GM23338 (cell line): Measurements from ENCODE around the gene DELE1. TPM values are rescaled to one million over a fixed set of nuclear protein-coding genes. Genes with fewer than 3 reads are reported as not detected.

Source experiments
- ATAC-seq: fragments of 200-7000 bp; cut with Tn5 transposase; 3 replicates; pipeline ENCODE4 v1.9.1; 2020
- DNase-seq: peaks from one replicate; pipeline ENCODE4 v3.0.0-alpha.2; 2015; ENCODE audit warnings: low spot score
- H2AFZ ChIP-seq: fragments of 200-600 bp; sonication (generic); 2 replicates; pipeline ENCODE4 v1.8.0; 2016; ENCODE audit warnings: antibody characterized with exemption, mild to moderate bottlenecking, moderate library complexity
- H3F3A ChIP-seq: fragments of 200-600 bp; sonication (generic); replicated peaks from 2 replicates; pipeline ENCODE4 v1.8.0; 2017; ENCODE audit warnings: antibody characterized with exemption, mixed run types, low read depth
- H3K27ac ChIP-seq: fragments of 200-600 bp; sonication (generic); 2 replicates; pipeline ENCODE4 v1.6.1; 2016; ENCODE audit warnings: low read depth
- H3K27me3 ChIP-seq: fragments of 200-600 bp; sonication (generic); 2 replicates; pipeline ENCODE4 v1.8.0; 2016; ENCODE audit warnings: mild to moderate bottlenecking, mixed run types, moderate library complexity; ENCODE audit not compliant: insufficient read depth
- H3K36me3 ChIP-seq: fragments of 200-600 bp; sonication (generic); 2 replicates; pipeline ENCODE4 v1.8.0; 2016; ENCODE audit warnings: mild to moderate bottlenecking; ENCODE audit not compliant: insufficient read depth
- H3K4me1 ChIP-seq: fragments of 200-600 bp; sonication (generic); 2 replicates; pipeline ENCODE4 v1.8.0; 2016; ENCODE audit warnings: mild to moderate bottlenecking, moderate library complexity; ENCODE audit not compliant: insufficient read depth
- H3K4me2 ChIP-seq: fragments of 200-600 bp; sonication (generic); 2 replicates; pipeline ENCODE4 v1.7.1; 2017; ENCODE audit warnings: mixed run types
- H3K4me3 ChIP-seq: fragments of 200-600 bp; sonication (generic); 2 replicates; pipeline ENCODE4 v1.6.1; 2016; ENCODE audit warnings: mixed run types
- H3K79me2 ChIP-seq: fragments of 200-600 bp; sonication (generic); replicated peaks from 2 replicates; pipeline ENCODE4 v1.8.0; 2017; ENCODE audit warnings: mild to moderate bottlenecking; ENCODE audit not compliant: insufficient read depth
- H3K9me2 ChIP-seq: fragments of 200-600 bp; sonication (generic); 2 replicates; pipeline ENCODE4 v1.8.0; 2017; ENCODE audit not compliant: insufficient read depth
- H4K20me1 ChIP-seq: fragments of 200-600 bp; sonication (generic); replicated peaks from 2 replicates; pipeline ENCODE4 v1.8.0; 2017; ENCODE audit warnings: mild to moderate bottlenecking; ENCODE audit not compliant: insufficient read depth
- H3K27ac Mint-ChIP-seq: 2 replicates; pipeline ENCODE4 v1.8.0; 2020; ENCODE audit warnings: inconsistent platforms, mild to moderate bottlenecking, moderate library complexity, mixed read lengths
- H3K27me3 Mint-ChIP-seq: 3 replicates; pipeline ENCODE4 v1.8.0; 2022; ENCODE audit warnings: low read depth, mild to moderate bottlenecking, moderate library complexity, mixed read lengths, inconsistent platforms; ENCODE audit not compliant: insufficient read depth, poor library complexity
- H3K36me3 Mint-ChIP-seq: 3 replicates; pipeline ENCODE4 v1.8.0; 2021; ENCODE audit warnings: low read depth, mild to moderate bottlenecking, inconsistent platforms, moderate library complexity, mixed read lengths
- H3K4me1 Mint-ChIP-seq: 3 replicates; pipeline ENCODE4 v1.8.0; 2020; ENCODE audit warnings: mild to moderate bottlenecking, inconsistent platforms, mixed read lengths
- H3K4me3 Mint-ChIP-seq: 3 replicates; pipeline ENCODE4 v1.8.0; 2021; ENCODE audit warnings: moderate library complexity, mild to moderate bottlenecking, inconsistent platforms, mixed read lengths
- H3K9me3 Mint-ChIP-seq: 3 replicates; pipeline ENCODE4 v1.8.0; 2020; ENCODE audit warnings: moderate library complexity, mild to moderate bottlenecking, inconsistent platforms, mixed read lengths
- CREB1 ChIP-seq: fragments of 250-450 bp; sonication (Bioruptor Pico); IDR thresholded peaks from 2 replicates; pipeline ENCODE4 v1.5.0; 2020; ENCODE audit warnings: low read depth, mild to moderate bottlenecking, moderate library complexity
- CTCF ChIP-seq, 2 experiments: fragments of 200-600 bp in 1 of 2; sonication (generic) in 1 of 2; conservative IDR thresholded peaks; 2 replicates each; pipeline versions ENCODE4 v1.5.1 to v1.6.1; 2016 to 2017; ENCODE audit warnings: antibody characterized with exemption in 2 of 2, low read depth in 2 of 2, mild to moderate bottlenecking in 2 of 2, moderate library complexity in 1 of 2
- ETS1 ChIP-seq: IDR thresholded peaks from 2 replicates; pipeline ENCODE4 v1.6.1; 2016; ENCODE audit warnings: antibody characterized with exemption
- EZH2 ChIP-seq: fragments of 200-600 bp; sonication (generic); IDR thresholded peaks from one replicate; pipeline ENCODE4 v1.8.0; 2017; ENCODE audit warnings: antibody characterized with exemption, mild to moderate bottlenecking, low read depth; ENCODE audit not compliant: unreplicated experiment
- EZH2phosphoT487 ChIP-seq: fragments of 200-600 bp; sonication (generic); IDR thresholded peaks from one replicate; pipeline ENCODE4 v1.8.1; 2018; ENCODE audit warnings: antibody characterized with exemption; ENCODE audit not compliant: unreplicated experiment
- JUNB ChIP-seq: IDR thresholded peaks from one replicate; pipeline ENCODE4 v1.6.1; 2016; ENCODE audit warnings: antibody characterized with exemption; ENCODE audit not compliant: unreplicated experiment
- NANOG ChIP-seq: IDR thresholded peaks from 2 replicates; pipeline ENCODE4 v1.6.1; 2016; ENCODE audit warnings: antibody characterized with exemption, borderline replicate concordance
- POLR2AphosphoS5 ChIP-seq: IDR thresholded peaks from 2 replicates; pipeline ENCODE4 v1.6.1; 2016; ENCODE audit warnings: antibody characterized with exemption, low read depth
- REST ChIP-seq: IDR thresholded peaks from one replicate; pipeline ENCODE4 v1.6.1; 2018; ENCODE audit warnings: antibody characterized with exemption; ENCODE audit not compliant: unreplicated experiment
- STAT1 ChIP-seq: IDR thresholded peaks from one replicate; pipeline ENCODE4 v1.6.1; 2016; ENCODE audit warnings: antibody characterized with exemption; ENCODE audit not compliant: unreplicated experiment
- ZNF114 ChIP-seq: fragments of 250-450 bp; sonication (Bioruptor Pico); IDR thresholded peaks from 2 replicates; pipeline ENCODE4 v1.5.0; 2020; ENCODE audit warnings: mild to moderate bottlenecking, moderate library complexity
- ZNF331 ChIP-seq: fragments of 250-450 bp; sonication (Bioruptor Pico); IDR thresholded peaks from 2 replicates; pipeline ENCODE4 v1.5.0; 2020; ENCODE audit warnings: low read depth, mild to moderate bottlenecking, moderate library complexity
- ZNF462 ChIP-seq: fragments of 250-450 bp; sonication (Bioruptor Pico); IDR thresholded peaks from 2 replicates; pipeline ENCODE4 v1.5.0; 2020; ENCODE audit warnings: mild to moderate bottlenecking, moderate library complexity
- polyA plus RNA-seq: library from polyadenylated mRNA; unstranded; fragments of >200 nt; fragmentation: Nextera tagmentation; extraction: Ambion mirVana; gene quantifications from 2 replicates; pipeline ENCODE4 v1.2.1, GENCODE V29; 2016
- total RNA-seq: library from RNA; depleted of rRNA; stranded (reverse); fragments of >200 nt; shearing (Covaris generic); gene quantifications from 2 replicates; pipeline ENCODE4 v1.2.3, GENCODE V29; 2014

Gene DELE1
- total and polyA plus RNA-seq, 2 experiments from 2014 or later = 26.9 to 62.2 TPM

GRCh38 chr5:141961466-141961865 is 37.8 kb downstream of the DELE1 start:
- H3K36me3 ChIP-seq = no peaks in the 10 kb centered on the region
- DNase-seq (no peak), ATAC-seq (no peak)
- H3K4me2 ChIP-seq = no peak overlapping the region
- H3K9me3 Mint-ChIP-seq = no peaks in the 10 kb centered on the region
- peaks cover 16% of the 10 kb centered on the region; the same call in 1 of the 2 replicates for H3K4me1 ChIP-seq
- no peak overlapping the region; the same call in 1 of the 2 replicates for H3K27ac Mint-ChIP-seq
- no peak overlapping the region for H3K4me3 ChIP-seq
- TF ChIP-seq EZH2 = no peak
- TF ChIP-seq ZNF114 = no peak
- no peak for TF ChIP-seq ZNF331 (CRISPR knock-in tag)
- TF ChIP-seq STAT1 = no peak
- TF ChIP-seq POLR2AphosphoS5 = no peak
- no peak for TF ChIP-seq CTCF (conservative IDR thresholded peaks at IDR 0.05; ENCODE audit: low read depth in 2 of 2)
- TF ChIP-seq REST = no peak
- TF ChIP-seq NANOG = no peak
- TF ChIP-seq EZH2phosphoT487 = no peak
- no peak for TF ChIP-seq ZNF462 (CRISPR knock-in tag)
- no peak for TF ChIP-seq ETS1
- no peak for TF ChIP-seq JUNB
- TF ChIP-seq CREB1 = no peak
- peaks cover 3% of the 10 kb centered on the region for H3K27me3 Mint-ChIP-seq
- no peak overlapping the region for H2AFZ ChIP-seq
- H3K4me3 Mint-ChIP-seq = no peak overlapping the region
- H3F3A ChIP-seq = no peaks in the 10 kb centered on the region
- H3K27me3 ChIP-seq = no peaks in the 10 kb centered on the region
- no peaks in the 10 kb centered on the region for H4K20me1 ChIP-seq
- H3K27ac ChIP-seq = no peak overlapping the region
- peaks cover 37% of the 10 kb centered on the region for H3K4me1 Mint-ChIP-seq
- no peaks in the 10 kb centered on the region for H3K9me2 ChIP-seq
- H3K79me2 ChIP-seq = no peaks in the 10 kb centered on the region
- H3K36me3 Mint-ChIP-seq = no peaks in the 10 kb centered on the region
